HG03354 (cell line): ENCODE data around the gene EXOSC9.
"Not testable (repeated sequence)": the region's sequence is repeated elsewhere in the genome, so short reads cannot be mapped to it uniquely, and the experiment has no call there.

ENCODE experiments used
- ATAC-seq: cut with Tn5 transposase; IDR thresholded peaks from one replicate; pipeline ENCODE4 v1.9.1; 2021; ENCODE audit warnings: mild to moderate bottlenecking; ENCODE audit not compliant: unreplicated experiment, poor library complexity, severe bottlenecking

EXOSC9 gene

GRCh38 chr4:121800961-121801714 is at the start of gene EXOSC9:
TSS of gene EXOSC9 (plus strand) at chr4:121801323. CDS start at chr4:121801425, 102 bp downstream.
- peak; percentile 85 for ATAC-seq

GRCh38 chr4:121752142-121752541 is 49.0 kb upstream of the EXOSC9 start:
- ATAC-seq = not testable (repeated sequence)

- no peak for ATAC-seq
These were observed 42.1 kb upstream of the EXOSC9 start for GRCh38 chr4:121758925-121759568.

- no peak for ATAC-seq
These were observed 40.9 kb upstream of the EXOSC9 start for GRCh38 chr4:121760205-121760604.

GRCh38 chr4:121764303-121764701 is 36.8 kb upstream of the EXOSC9 start:
- no peak for ATAC-seq

- ATAC-seq = no peak
These were observed 36.3 kb upstream of the EXOSC9 start, which contains the start of gene SMIM43 for GRCh38 chr4:121764702-121765367. TSS of gene SMIM43 (minus strand) at chr4:121765164. CDS start at chr4:121765105, 59 bp downstream.

- no peak for ATAC-seq
These were observed 35.8 kb upstream of the EXOSC9 start for GRCh38 chr4:121765368-121765705.

- no peak for ATAC-seq
These were observed 35.1 kb upstream of the EXOSC9 start for GRCh38 chr4:121765971-121766538.

- ATAC-seq = no peak
These were observed 34.0 kb upstream of the EXOSC9 start for GRCh38 chr4:121767166-121767565.

GRCh38 chr4:121769341-121769740 is 31.8 kb upstream of the EXOSC9 start:
- no peak for ATAC-seq

- ATAC-seq = no peak
These were observed 29.3 kb upstream of the EXOSC9 start for GRCh38 chr4:121771869-121772268.

- ATAC-seq = no peak
These were observed 27.2 kb upstream of the EXOSC9 start for GRCh38 chr4:121773883-121774282.

GRCh38 chr4:121776610-121777401 is 24.3 kb upstream of the EXOSC9 start:
- no peak for ATAC-seq

GRCh38 chr4:121777625-121778024 is 23.5 kb upstream of the EXOSC9 start:
- ATAC-seq = no peak

- ATAC-seq = no peak
These were observed 22.0 kb upstream of the EXOSC9 start for GRCh38 chr4:121778991-121779628.

- ATAC-seq = no peak
These were observed 17.9 kb upstream of the EXOSC9 start for GRCh38 chr4:121783210-121783609.

GRCh38 chr4:121784401-121784800 is 16.7 kb upstream of the EXOSC9 start:
- no peak for ATAC-seq

- ATAC-seq = no peak
These were observed 16.1 kb upstream of the EXOSC9 start for GRCh38 chr4:121784975-121785374.

GRCh38 chr4:121785479-121785878 is 15.6 kb upstream of the EXOSC9 start:
- no peak for ATAC-seq
